COLO668 (cell line): ENCODE results near the gene FRAT2.
"Not testable (repeated sequence)": the region's sequence is repeated elsewhere in the genome, so short reads cannot be mapped to it uniquely, and the experiment has no call there.

Source experiments
- DNase-seq: peaks from one replicate; lab custom pipeline; 2025; ENCODE audit not compliant: unreplicated experiment; lab: John Stamatoyannopoulos, UW

The FRAT2 gene

GRCh38 chr10:97356918-97357317, 22.4 kb upstream of the FRAT2 start:
- DNase-seq = no peak

- no peak for DNase-seq
Observed at GRCh38 chr10:97356318-97356914, 21.9 kb upstream of the FRAT2 start.

GRCh38 chr10:97355571-97355975, 21.0 kb upstream of the FRAT2 start:
- no peak for DNase-seq

- no peak for DNase-seq
Observed at GRCh38 chr10:97353945-97354344, 19.4 kb upstream of the FRAT2 start.

- no peak for DNase-seq
Observed at GRCh38 chr10:97349752-97350513, 15.4 kb upstream of the FRAT2 start.

GRCh38 chr10:97347317-97347716, 12.8 kb upstream of the FRAT2 start:
- DNase-seq = no peak

GRCh38 chr10:97343664-97344063, 9.1 kb upstream of the FRAT2 start:
- DNase-seq = not testable (repeated sequence)

- DNase-seq = no peak
Observed at GRCh38 chr10:97341416-97341815, 6.9 kb upstream of the FRAT2 start.

GRCh38 chr10:97338041-97338440, 3.5 kb upstream of the FRAT2 start:
- no peak for DNase-seq

GRCh38 chr10:97336942-97337831, 2.7 kb upstream of the FRAT2 start:
- peak; percentile 15 for DNase-seq

- DNase-seq = no peak
Observed at GRCh38 chr10:97336446-97336845, 1.9 kb upstream of the FRAT2 start.

GRCh38 chr10:97336006-97336405, 1.5 kb upstream of the FRAT2 start:
- no peak for DNase-seq

GRCh38 chr10:97335188-97335619, 675 bp upstream of the FRAT2 start:
- DNase-seq = no peak

- peak; percentile 45 for DNase-seq
Observed at GRCh38 chr10:97333601-97334369, 744 bp downstream of the FRAT2 start.

- no peak for DNase-seq
Observed at GRCh38 chr10:97333351-97333600, 1.3 kb downstream of the FRAT2 start.

GRCh38 chr10:97332591-97333350, 1.8 kb downstream of the FRAT2 start:
- peak; percentile 23 for DNase-seq

GRCh38 chr10:97331153-97331703, 3.3 kb downstream of the FRAT2 start:
- no peak for DNase-seq

GRCh38 chr10:97329766-97330165, 4.8 kb downstream of the FRAT2 start:
- no peak for DNase-seq

GRCh38 chr10:97328646-97329453, 5.7 kb downstream of the FRAT2 start:
- DNase-seq = peak; percentile 12
